HFF-Myc (cell line): ENCODE data around the gene TPST2.

ENCODE experiments used
- DNase-seq: peaks from one replicate; pipeline ENCODE4 v3.0.0-alpha.2; 2011; ENCODE audit warnings: low read depth; ENCODE audit errors: extremely low read depth
- H3K4me3 ChIP-seq: replicated peaks from 2 replicates; pipeline ENCODE4 v1.5.1; 2011; ENCODE audit warnings: low read depth, mild to moderate bottlenecking, control low read depth, low read length
- CTCF ChIP-seq: IDR thresholded peaks from 2 replicates; pipeline ENCODE4 v1.5.1; 2012; ENCODE audit warnings: mild to moderate bottlenecking, low read depth, low read length, control low read depth; ENCODE audit errors: missing control alignments

Gene TPST2

GRCh38 chr22:26589845-26590736 lies at the start of gene TPST2:
TSS of gene TPST2 (minus strand) at chr22:26590132. CDS start at chr22:26541630, 48,502 bp downstream.
- peak within 1 kb of the TSS; percentile 77 for H3K4me3 ChIP-seq
- no peak for DNase-seq
- no peak for TF ChIP-seq CTCF

GRCh38 chr22:26636296-26636695 lies 46.4 kb upstream of the TPST2 start:
- TF ChIP-seq CTCF = no peak
- H3K4me3 ChIP-seq = no peak overlapping the region
- no peak for DNase-seq

GRCh38 chr22:26635117-26635516 lies 45.2 kb upstream of the TPST2 start:
- no peak for DNase-seq
- no peak for TF ChIP-seq CTCF
- H3K4me3 ChIP-seq = no peak overlapping the region

- no peak overlapping the region for H3K4me3 ChIP-seq
- no peak for TF ChIP-seq CTCF
Observed at GRCh38 chr22:26634189-26634588, 44.3 kb upstream of the TPST2 start.

GRCh38 chr22:26632422-26633155 lies 42.7 kb upstream of the TPST2 start:
- no peak for TF ChIP-seq CTCF
- no peak for DNase-seq
- H3K4me3 ChIP-seq = no peak overlapping the region

More at GRCh38 chr22:26634189-26634588, 44.3 kb upstream of the TPST2 start:
- DNase-seq = no peak

GRCh38 chr22:26631282-26631681 lies 41.4 kb upstream of the TPST2 start:
- TF ChIP-seq CTCF = no peak
- DNase-seq = no peak
- no peak overlapping the region for H3K4me3 ChIP-seq
